NCI-H2029 treated with DMSO at 0.1 percent for 48 hours (cell line): Measurements from ENCODE around the gene LGALS7.

Source experiments
- DNase-seq: peaks from one replicate; lab custom pipeline; 2025; lab: John Stamatoyannopoulos, UW

The LGALS7 gene

DNA sequence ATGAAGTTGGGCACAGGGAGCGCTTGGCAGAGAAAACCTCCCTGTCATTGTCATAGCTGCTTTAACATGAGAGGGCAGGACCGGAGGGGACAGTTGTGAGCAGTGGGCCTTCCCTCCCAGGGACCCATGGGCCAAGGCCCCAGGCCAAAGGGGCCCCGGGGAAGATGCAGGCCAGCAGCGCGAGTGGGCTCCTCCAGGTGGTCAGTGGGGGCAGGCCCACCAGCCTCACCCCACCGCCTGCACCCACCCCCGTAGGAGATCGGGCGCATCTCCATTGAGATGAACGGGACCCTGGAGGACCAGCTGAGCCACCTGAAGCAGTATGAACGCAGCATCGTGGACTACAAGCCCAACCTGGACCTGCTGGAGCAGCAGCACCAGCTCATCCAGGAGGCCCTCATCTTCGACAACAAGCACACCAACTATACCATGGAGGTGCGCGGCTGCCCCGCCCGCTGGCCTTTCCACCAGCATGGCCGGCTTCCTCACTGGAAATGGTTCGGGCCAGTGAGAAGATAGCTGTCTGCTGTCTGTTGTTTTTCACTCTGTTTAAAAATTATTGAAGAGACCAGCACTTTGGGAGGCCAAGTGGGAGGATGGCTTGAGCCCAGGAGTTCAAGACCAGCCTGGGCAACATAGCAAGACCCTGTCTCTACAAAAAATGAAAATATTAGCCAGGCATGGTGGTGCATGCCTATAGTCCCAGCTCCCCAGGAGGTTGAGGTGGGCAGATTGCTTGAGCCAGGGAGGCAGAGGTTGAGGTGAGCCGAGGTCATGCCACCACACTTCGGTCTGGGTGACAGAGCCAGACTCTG is 47.6 kb downstream of the LGALS7 start:
- DNase-seq, result no peak

DNA sequence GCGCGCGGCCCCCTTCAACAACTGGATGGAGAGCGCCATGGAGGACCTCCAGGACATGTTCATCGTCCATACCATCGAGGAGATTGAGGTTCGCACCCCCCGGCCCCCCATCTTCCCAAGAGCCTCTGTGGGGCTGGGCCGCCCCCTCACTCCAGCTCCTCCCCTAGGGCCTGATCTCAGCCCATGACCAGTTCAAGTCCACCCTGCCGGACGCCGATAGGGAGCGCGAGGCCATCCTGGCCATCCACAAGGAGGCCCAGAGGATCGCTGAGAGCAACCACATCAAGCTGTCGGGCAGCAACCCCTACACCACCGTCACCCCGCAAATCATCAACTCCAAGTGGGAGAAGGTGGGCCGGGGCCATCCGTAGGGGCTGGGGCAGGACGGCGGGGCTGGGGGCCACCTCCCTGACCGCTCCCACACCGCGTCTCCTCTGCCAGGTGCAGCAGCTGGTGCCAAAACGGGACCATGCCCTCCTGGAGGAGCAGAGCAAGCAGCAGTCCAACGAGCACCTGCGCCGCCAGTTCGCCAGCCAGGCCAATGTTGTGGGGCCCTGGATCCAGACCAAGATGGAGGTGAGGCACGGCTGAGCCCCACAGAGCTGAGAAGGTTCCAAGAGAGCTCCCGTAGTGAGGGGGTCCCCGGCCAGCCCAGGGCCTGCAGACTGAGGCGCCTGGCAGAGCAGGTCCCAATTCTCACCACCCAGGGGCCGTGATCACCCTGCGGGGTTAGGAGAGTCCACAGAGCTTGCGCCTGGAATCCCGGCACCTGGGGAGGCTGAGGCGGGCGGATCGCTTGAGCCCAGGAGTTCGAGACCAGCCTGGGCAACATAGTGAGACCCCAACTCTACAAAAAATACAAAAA is 49.1 kb downstream of the LGALS7 start:
- DNase-seq, result no peak

DNA sequence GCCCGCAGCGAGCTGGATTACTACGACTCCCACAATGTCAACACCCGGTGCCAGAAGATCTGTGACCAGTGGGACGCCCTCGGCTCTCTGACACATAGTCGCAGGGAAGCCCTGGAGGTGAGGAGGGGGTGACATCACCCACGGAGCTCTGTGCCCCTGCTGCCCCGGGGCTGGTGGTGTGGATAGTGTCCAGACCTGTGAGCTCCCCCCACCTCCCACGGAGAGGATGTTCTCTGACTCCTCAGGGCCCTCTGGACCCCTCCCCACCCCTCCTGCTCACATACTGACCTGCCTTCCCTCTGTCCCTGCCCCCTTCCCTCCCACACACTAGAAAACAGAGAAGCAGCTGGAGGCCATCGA is 49.7 kb downstream of the LGALS7 start:
- DNase-seq, result no peak

DNA sequence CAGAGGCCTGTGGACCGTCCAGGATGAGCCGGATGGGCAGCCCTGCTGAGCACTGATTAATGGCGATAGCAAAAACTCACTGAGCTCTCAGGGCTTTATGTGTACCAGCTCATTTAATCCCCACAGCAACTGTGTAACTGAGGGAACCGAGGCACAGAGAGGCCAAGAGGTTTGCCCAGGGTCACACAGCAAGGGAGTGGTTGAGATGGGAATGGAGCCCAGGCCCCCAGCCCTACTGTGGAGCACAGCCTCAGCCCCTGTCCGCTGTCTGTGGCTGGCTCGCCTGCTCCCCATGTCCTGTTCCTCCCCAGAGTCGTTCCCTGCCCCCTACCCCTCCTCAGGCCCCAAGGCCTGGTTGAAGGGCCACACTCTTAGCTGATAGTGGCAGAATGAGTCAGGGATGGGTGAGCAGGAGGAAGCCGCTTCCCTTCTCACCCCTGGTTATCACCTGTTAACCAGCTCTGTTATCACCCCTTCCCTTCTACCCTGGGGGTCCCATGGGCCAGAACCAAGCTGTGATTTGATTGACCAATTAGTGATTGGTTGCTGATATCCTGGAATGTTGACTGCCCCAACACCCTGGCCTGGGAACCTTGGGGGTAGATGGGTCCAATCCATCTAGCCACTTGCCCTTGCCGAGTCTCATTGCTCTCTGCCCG is 50.2 kb downstream of the LGALS7 start:
- DNase-seq, result no peak

DNA sequence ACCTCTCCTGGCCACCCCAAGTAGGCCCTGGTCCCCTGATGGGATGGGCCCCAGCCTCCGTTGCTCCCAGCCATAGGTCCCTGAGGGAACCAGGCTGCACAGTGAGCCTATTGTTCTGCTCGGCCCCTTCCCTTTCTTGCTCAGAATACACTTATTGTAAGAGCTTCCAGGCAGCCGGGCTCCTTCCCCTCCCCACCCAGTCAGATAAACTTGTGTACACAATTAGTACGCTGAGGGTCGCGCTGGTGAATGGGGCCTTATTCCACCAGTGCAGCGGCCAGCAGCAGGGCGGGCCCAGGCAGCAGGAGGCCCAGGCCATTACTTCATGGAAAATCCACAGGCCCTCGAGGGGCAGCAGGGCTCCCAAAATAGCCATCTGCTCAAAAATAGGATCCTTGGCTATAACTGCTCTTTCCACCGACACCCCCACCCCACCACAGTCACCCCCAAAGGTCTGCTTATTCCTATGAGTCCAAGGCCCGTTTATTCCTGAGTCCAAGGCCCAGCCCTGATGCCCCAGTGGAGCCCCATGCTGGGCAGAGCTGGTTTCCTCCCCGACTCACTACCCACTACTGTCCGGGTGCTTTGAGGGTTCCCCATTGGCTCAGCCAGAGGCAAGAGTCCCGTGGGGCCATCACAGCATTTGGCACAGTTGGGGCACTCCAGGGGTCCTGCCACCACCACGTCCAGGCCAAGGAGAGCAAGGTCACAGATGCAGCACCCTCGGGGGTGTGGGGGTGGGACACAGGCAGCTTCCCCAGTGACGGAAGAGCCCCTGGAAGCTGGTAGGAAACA is 51.1 kb downstream of the LGALS7 start:
- no peak for DNase-seq

DNA sequence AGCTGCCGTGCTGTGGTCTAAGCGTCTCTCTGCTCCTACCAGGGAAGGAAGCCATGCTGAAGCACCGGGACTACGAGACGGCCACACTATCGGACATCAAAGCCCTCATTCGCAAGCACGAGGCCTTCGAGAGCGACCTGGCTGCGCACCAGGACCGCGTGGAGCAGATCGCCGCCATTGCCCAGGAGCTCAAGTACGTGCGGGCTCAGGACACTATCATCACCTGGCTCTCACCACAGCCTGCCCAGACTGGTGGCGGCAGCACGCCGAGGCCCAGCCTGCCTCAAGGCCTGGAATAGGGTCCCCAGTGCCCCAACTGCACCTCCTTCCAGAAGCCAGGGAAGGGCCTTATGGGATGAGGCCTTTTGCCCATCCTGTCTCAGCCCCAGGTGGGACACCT is 51.8 kb downstream of the LGALS7 start:
- DNase-seq, result no peak
